OCI-LY1 (cell line): Measurements from ENCODE around the gene ALDH4A1.

ENCODE experiments used
- H2AFZ ChIP-seq: fragments of 200-600 bp; sonication (generic), shearing (Covaris generic); 2 replicates; pipeline ENCODE4 v1.6.0; 2014; ENCODE audit warnings: antibody characterized with exemption, mild to moderate bottlenecking, low read length
- H3F3A ChIP-seq: fragments of 200-600 bp; sonication (generic), shearing (Covaris generic); 2 replicates; pipeline ENCODE4 v1.6.0; 2014; ENCODE audit warnings: mild to moderate bottlenecking, antibody characterized with exemption, low read length, moderate library complexity; ENCODE audit not compliant: insufficient read depth
- H3K27ac ChIP-seq: fragments of 200-600 bp; sonication (generic); 2 replicates; pipeline ENCODE4 v1.5.1; 2014; ENCODE audit warnings: low read length, mixed run types, mild to moderate bottlenecking, low read depth; ENCODE audit not compliant: poor library complexity, severe bottlenecking
- H3K27me3 ChIP-seq: fragments of 200-600 bp; sonication (generic); 2 replicates; pipeline ENCODE4 v1.6.0; 2014; ENCODE audit warnings: antibody characterized with exemption, mild to moderate bottlenecking, low read length, moderate library complexity; ENCODE audit not compliant: insufficient read depth
- H3K36me3 ChIP-seq: fragments of 200-600 bp; sonication (generic); 2 replicates; pipeline ENCODE4 v1.6.1; 2014; ENCODE audit warnings: mild to moderate bottlenecking, antibody characterized with exemption, low read length, moderate library complexity, mixed read lengths; ENCODE audit not compliant: insufficient read depth
- H3K4me1 ChIP-seq: fragments of 200-600 bp; sonication (generic); 2 replicates; pipeline ENCODE4 v1.5.1; 2014; ENCODE audit warnings: mild to moderate bottlenecking, low read length, moderate library complexity; ENCODE audit not compliant: insufficient read depth, severe bottlenecking
- H3K4me2 ChIP-seq: fragments of 200-600 bp; sonication (generic), shearing (Covaris generic); 2 replicates; pipeline ENCODE4 v1.6.1; 2014; ENCODE audit warnings: low read length
- H3K4me3 ChIP-seq: fragments of 200-600 bp; sonication (generic); 2 replicates; pipeline ENCODE4 v1.5.1; 2014; ENCODE audit warnings: low read length, low read depth, mild to moderate bottlenecking, mixed read lengths; ENCODE audit not compliant: poor library complexity, severe bottlenecking
- H3K79me2 ChIP-seq: fragments of 200-600 bp; shearing (Covaris generic); 2 replicates; pipeline ENCODE4 v1.6.1; 2016; ENCODE audit warnings: mixed run types, low read length, mixed read lengths; ENCODE audit not compliant: insufficient read depth
- H3K9ac ChIP-seq: fragments of 200-600 bp; sonication (generic), shearing (Covaris generic); 2 replicates; pipeline ENCODE4 v1.6.1; 2014; ENCODE audit warnings: mild to moderate bottlenecking, low read length, mixed read lengths
- H3K9me2 ChIP-seq: fragments of 200-600 bp; sonication (generic), shearing (Covaris generic); 2 replicates; pipeline ENCODE4 v1.6.1; 2014; ENCODE audit warnings: low read depth, mild to moderate bottlenecking, low read length, mixed read lengths
- H3K9me3 ChIP-seq: fragments of 200-600 bp; shearing (Covaris generic); 2 replicates; pipeline ENCODE4 v1.6.1; 2014; ENCODE audit warnings: low read length, mixed read lengths
- H4K20me1 ChIP-seq: fragments of 200-600 bp; sonication (generic), shearing (Covaris generic); 2 replicates; pipeline ENCODE4 v1.6.0; 2016; ENCODE audit warnings: mild to moderate bottlenecking, low read length; ENCODE audit not compliant: insufficient read depth
- CTCF ChIP-seq: fragments of 200-600 bp; sonication (generic), shearing (Covaris generic); IDR thresholded peaks from 2 replicates; pipeline ENCODE4 v1.5.1; 2017; ENCODE audit warnings: mild to moderate bottlenecking, antibody characterized with exemption, low read length, moderate library complexity, mixed read lengths
- EZH2 ChIP-seq: fragments of 200-600 bp; sonication (generic), shearing (Covaris generic); IDR thresholded peaks from 2 replicates; pipeline ENCODE4 v1.8.0; 2017; ENCODE audit warnings: borderline replicate concordance, mixed run types, mild to moderate bottlenecking, antibody characterized with exemption, low read length, moderate library complexity, mixed read lengths

Gene ALDH4A1

GRCh38 chr1:18900303-18900841, 2.0 kb downstream of the ALDH4A1 start:
- H3K4me3 ChIP-seq = no peak overlapping the region
- no peaks in the 10 kb centered on the region for H3K4me1 ChIP-seq
- no peaks in the 10 kb centered on the region for H4K20me1 ChIP-seq
- H3F3A ChIP-seq = no peaks in the 10 kb centered on the region
- H3K4me2 ChIP-seq = no peak overlapping the region
- H3K36me3 ChIP-seq = no peaks in the 10 kb centered on the region
- no peak overlapping the region for H2AFZ ChIP-seq
- no peaks in the 10 kb centered on the region for H3K79me2 ChIP-seq
- H3K27ac ChIP-seq = no peak overlapping the region
- H3K27me3 ChIP-seq = peaks cover 12% of the 10 kb centered on the region; the same call in 1 of the 2 replicates
- TF ChIP-seq CTCF (no peak), EZH2 (no peak)
- no peak overlapping the region for H3K9ac ChIP-seq
- H3K9me2 ChIP-seq = no peaks in the 10 kb centered on the region
- no peaks in the 10 kb centered on the region for H3K9me3 ChIP-seq

GRCh38 chr1:18899363-18900049, 2.8 kb downstream of the ALDH4A1 start:
- Histone ChIP-seq H3K27ac (no peak overlapping the region), H3F3A (no peaks in the 10 kb centered on the region), H3K9me3 (no peaks in the 10 kb centered on the region), H3K4me2 (no peak overlapping the region), H3K9me2 (no peaks in the 10 kb centered on the region), H3K4me1 (no peaks in the 10 kb centered on the region), H3K27me3 (peaks cover 12% of the 10 kb centered on the region; the same call in 1 of the 2 replicates), H3K36me3 (no peaks in the 10 kb centered on the region), H3K9ac (no peak overlapping the region), H4K20me1 (no peaks in the 10 kb centered on the region), H3K79me2 (no peaks in the 10 kb centered on the region), H3K4me3 (no peak overlapping the region), H2AFZ (no peak overlapping the region)
- TF ChIP-seq CTCF (no peak), EZH2 (no peak)

GRCh38 chr1:18898567-18898966, 3.8 kb downstream of the ALDH4A1 start:
- Histone ChIP-seq H3K9me3 (no peaks in the 10 kb centered on the region), H3K79me2 (no peaks in the 10 kb centered on the region), H2AFZ (no peak overlapping the region), H3K4me1 (no peaks in the 10 kb centered on the region), H3K36me3 (no peaks in the 10 kb centered on the region), H4K20me1 (no peaks in the 10 kb centered on the region), H3K27me3 (peaks cover 12% of the 10 kb centered on the region; the same call in 1 of the 2 replicates), H3K4me3 (no peak overlapping the region), H3F3A (no peaks in the 10 kb centered on the region), H3K27ac (no peak overlapping the region), H3K9me2 (no peaks in the 10 kb centered on the region), H3K9ac (no peak overlapping the region), H3K4me2 (no peak overlapping the region)
- no peak for TF ChIP-seq EZH2
- TF ChIP-seq CTCF = no peak
